Activated T-helper 1 cell treated with anti-CD3 and anti-CD28 coated beads, Interleukin-12 subunit alpha, Interleukin-12 subunit beta, Interleukin-2, Interleukin-4 antibody, amounts not matched to agents 30 ng/mL and 10 ng/mL and 1 ng/mL, durations not matched to agents 14 hours and 24 hours and 36 hours (primary cell): ENCODE results near the gene YBX1. TPM values are rescaled to one million over a fixed set of nuclear protein-coding genes. Genes with fewer than 3 reads are reported as not detected.
"Not testable (repeated sequence)": the region's sequence is repeated elsewhere in the genome, so short reads cannot be mapped to it uniquely, and the experiment has no call there.

ENCODE experiments used
- DNase-seq: peaks from one replicate; pipeline ENCODE4 v3.0.0; 2021; ENCODE audit warnings: low spot score
- H3K27ac Mint-ChIP-seq: one replicate; pipeline ENCODE4 v1.8.0; 2021; ENCODE audit warnings: mild to moderate bottlenecking, mixed read lengths
- H3K27me3 Mint-ChIP-seq: one replicate; pipeline ENCODE4 v1.8.0; 2022; ENCODE audit warnings: mild to moderate bottlenecking, moderate library complexity, mixed read lengths; ENCODE audit not compliant: insufficient read depth
- H3K36me3 Mint-ChIP-seq: one replicate; pipeline ENCODE4 v1.8.0; 2021; ENCODE audit warnings: low read depth, mixed read lengths
- H3K4me1 Mint-ChIP-seq: one replicate; pipeline ENCODE4 v1.8.0; 2021; ENCODE audit warnings: low read depth, mixed read lengths
- H3K4me3 Mint-ChIP-seq: one replicate; pipeline ENCODE4 v1.8.0; 2021; ENCODE audit warnings: mild to moderate bottlenecking, moderate library complexity, mixed read lengths
- H3K9me3 Mint-ChIP-seq: one replicate; pipeline ENCODE4 v1.8.0; 2021; ENCODE audit warnings: mixed read lengths
- intact Hi-C: fragments of 100-400 bp; cut with micrococcal nuclease; formaldehyde crosslinking; loops from one replicate; pipeline ENCODE4 v1.15.1; 2024
- total RNA-seq: library from RNA; stranded (reverse); gene quantifications from 2 replicates; pipeline ENCODE4 v1.2.3, GENCODE V29; 2022

Gene YBX1
- total RNA-seq, 1 donor from 2014 or later, result 774 TPM

GRCh38 chr1:42692911-42693310 lies 10.7 kb downstream of the YBX1 start:
- Mint-ChIP-seq H3K27ac (no peak overlapping the region), H3K9me3 (no peaks in the 10 kb centered on the region), H3K27me3 (no peaks in the 10 kb centered on the region), H3K4me1 (peaks cover 83% of the 10 kb centered on the region), H3K4me3 (no peak overlapping the region), H3K36me3 (peaks cover 45% of the 10 kb centered on the region)
- no peak for DNase-seq
- intact Hi-C loops, result no loop called here

- Mint-ChIP-seq H3K4me3 (no peak overlapping the region), H3K27me3 (no peaks in the 10 kb centered on the region), H3K9me3 (no peaks in the 10 kb centered on the region), H3K4me1 (peaks cover 51% of the 10 kb centered on the region), H3K27ac (no peak overlapping the region), H3K36me3 (peaks cover 83% of the 10 kb centered on the region)
- intact Hi-C loops, result no loop called here
- no peak for DNase-seq
Observed at GRCh38 chr1:42698081-42698813, 16.0 kb downstream of the YBX1 start.

- H3K9me3 Mint-ChIP-seq, result no peaks in the 10 kb centered on the region
- DNase-seq, result no peak
- no peak overlapping the region for H3K27ac Mint-ChIP-seq
- H3K36me3 Mint-ChIP-seq, result peaks cover 87% of the 10 kb centered on the region
- no peaks in the 10 kb centered on the region for H3K27me3 Mint-ChIP-seq
- intact Hi-C loops, result no loop called here
- H3K4me1 Mint-ChIP-seq, result peaks cover 35% of the 10 kb centered on the region
- H3K4me3 Mint-ChIP-seq, result no peak overlapping the region
Observed at GRCh38 chr1:42700006-42700405, 17.8 kb downstream of the YBX1 start.

GRCh38 chr1:42703888-42704464 lies 21.8 kb downstream of the YBX1 start:
- Mint-ChIP-seq H3K27ac (no peak overlapping the region), H3K27me3 (no peaks in the 10 kb centered on the region), H3K4me3 (no peak overlapping the region), H3K9me3 (no peaks in the 10 kb centered on the region), H3K4me1 (peaks cover 13% of the 10 kb centered on the region), H3K36me3 (peaks cover 71% of the 10 kb centered on the region)
- DNase-seq, result no peak
- intact Hi-C loops, result no loop called here

- H3K27me3 Mint-ChIP-seq, intact Hi-C loops, DNase-seq, H3K4me3 Mint-ChIP-seq, H3K27ac Mint-ChIP-seq, H3K4me1 Mint-ChIP-seq: not testable (repeated sequence)
- Mint-ChIP-seq H3K9me3 (peaks cover 38% of the 10 kb centered on the region), H3K36me3 (peaks cover 68% of the 10 kb centered on the region)
Observed at GRCh38 chr1:42712808-42713207, 30.6 kb downstream of the YBX1 start.

DNA sequence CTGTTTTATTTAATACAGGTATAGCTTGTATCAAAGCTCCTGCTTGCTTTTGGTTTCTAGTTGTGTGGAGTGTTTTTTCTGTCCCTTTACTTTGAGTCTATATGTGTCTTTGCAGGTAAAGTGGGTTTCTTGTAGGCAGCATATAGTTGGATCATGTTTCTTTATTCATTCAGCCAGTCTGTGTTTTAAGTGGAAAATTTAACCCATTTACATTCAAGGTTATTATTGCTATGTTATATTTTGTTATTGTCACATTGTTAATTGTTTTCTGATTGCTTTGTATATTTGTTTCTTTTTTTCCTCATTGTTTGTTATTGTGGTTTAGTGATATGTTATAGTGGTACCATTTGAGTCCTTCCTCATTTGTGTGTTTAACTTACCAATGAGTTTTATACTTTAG lies 31.1 kb downstream of the YBX1 start:
- no peak for DNase-seq
- Mint-ChIP-seq H3K36me3 (peaks cover 66% of the 10 kb centered on the region), H3K9me3 (peaks cover 38% of the 10 kb centered on the region), H3K27me3 (no peaks in the 10 kb centered on the region), H3K4me3 (no peak overlapping the region), H3K4me1 (no peaks in the 10 kb centered on the region), H3K27ac (no peak overlapping the region)
- intact Hi-C loops, result no loop called here

GRCh38 chr1:42714441-42714840 lies 32.2 kb downstream of the YBX1 start:
- DNase-seq, H3K4me1 Mint-ChIP-seq, H3K27ac Mint-ChIP-seq, H3K27me3 Mint-ChIP-seq, intact Hi-C loops, H3K4me3 Mint-ChIP-seq: not testable (repeated sequence)
- H3K9me3 Mint-ChIP-seq, result peaks cover 36% of the 10 kb centered on the region
- H3K36me3 Mint-ChIP-seq, result peaks cover 62% of the 10 kb centered on the region

DNA sequence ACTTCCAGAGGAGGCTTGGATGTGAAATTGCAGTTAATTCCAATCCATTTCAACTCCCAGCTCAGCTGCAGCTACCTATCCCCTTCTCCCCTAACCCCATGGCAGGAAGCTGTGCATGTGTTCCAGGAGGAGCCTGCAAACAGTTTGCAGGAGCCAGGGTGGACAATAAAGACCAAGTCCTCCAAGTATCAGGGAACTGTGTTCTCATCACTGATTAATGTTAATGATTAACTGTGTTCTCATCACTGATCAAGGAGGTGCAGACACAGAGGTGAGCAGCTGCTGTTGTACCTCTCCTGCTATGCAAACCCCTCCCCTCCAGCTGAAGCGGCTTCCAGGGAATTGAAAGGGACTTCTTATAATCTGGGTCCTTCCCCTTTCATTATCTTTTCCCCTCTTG lies 38.6 kb downstream of the YBX1 start:
- H3K27ac Mint-ChIP-seq, result no peak overlapping the region
- peaks cover 22% of the 10 kb centered on the region for H3K36me3 Mint-ChIP-seq
- DNase-seq, result no peak
- intact Hi-C loops, result no loop called here
- no peak overlapping the region for H3K4me3 Mint-ChIP-seq
- H3K27me3 Mint-ChIP-seq, result no peaks in the 10 kb centered on the region
- H3K9me3 Mint-ChIP-seq, result peaks cover 4% of the 10 kb centered on the region
- H3K4me1 Mint-ChIP-seq, result peaks cover 6% of the 10 kb centered on the region

GRCh38 chr1:42721926-42722325 lies 39.7 kb downstream of the YBX1 start:
- Mint-ChIP-seq H3K4me3 (no peak overlapping the region), H3K27me3 (no peaks in the 10 kb centered on the region)
- no peak for DNase-seq

DNA sequence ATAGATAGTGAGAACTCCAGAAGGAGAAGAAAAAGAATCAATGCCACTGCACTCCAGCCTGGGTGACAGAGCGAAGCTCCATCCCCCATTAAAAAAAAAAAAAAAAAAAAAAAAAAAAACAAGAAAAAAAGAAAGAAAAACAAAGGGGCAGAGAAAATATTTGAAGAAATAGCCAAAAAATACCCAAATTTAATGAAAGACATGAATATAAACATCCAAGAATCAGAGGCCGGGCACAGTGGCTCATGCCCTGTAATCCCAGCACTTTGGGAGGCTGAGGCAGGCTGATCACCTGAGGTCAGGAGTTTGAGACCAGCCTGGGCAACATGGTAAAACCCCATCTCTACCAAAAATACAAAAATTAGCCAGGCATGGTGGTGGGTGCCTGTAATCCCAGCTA lies 40.2 kb downstream of the YBX1 start:
- H3K27ac Mint-ChIP-seq, H3K27me3 Mint-ChIP-seq, H3K4me1 Mint-ChIP-seq, DNase-seq, H3K4me3 Mint-ChIP-seq, H3K9me3 Mint-ChIP-seq, intact Hi-C loops, H3K36me3 Mint-ChIP-seq: not testable (repeated sequence)

More at GRCh38 chr1:42721926-42722325, 39.7 kb downstream of the YBX1 start:
- H3K36me3 Mint-ChIP-seq, result peaks cover 14% of the 10 kb centered on the region
- no peak overlapping the region for H3K27ac Mint-ChIP-seq
- peaks cover 6% of the 10 kb centered on the region for H3K4me1 Mint-ChIP-seq
- H3K9me3 Mint-ChIP-seq, result no peaks in the 10 kb centered on the region
- intact Hi-C loops, result no loop called here

GRCh38 chr1:42723511-42723910 lies 41.3 kb downstream of the YBX1 start:
- no peaks in the 10 kb centered on the region for H3K9me3 Mint-ChIP-seq

DNA sequence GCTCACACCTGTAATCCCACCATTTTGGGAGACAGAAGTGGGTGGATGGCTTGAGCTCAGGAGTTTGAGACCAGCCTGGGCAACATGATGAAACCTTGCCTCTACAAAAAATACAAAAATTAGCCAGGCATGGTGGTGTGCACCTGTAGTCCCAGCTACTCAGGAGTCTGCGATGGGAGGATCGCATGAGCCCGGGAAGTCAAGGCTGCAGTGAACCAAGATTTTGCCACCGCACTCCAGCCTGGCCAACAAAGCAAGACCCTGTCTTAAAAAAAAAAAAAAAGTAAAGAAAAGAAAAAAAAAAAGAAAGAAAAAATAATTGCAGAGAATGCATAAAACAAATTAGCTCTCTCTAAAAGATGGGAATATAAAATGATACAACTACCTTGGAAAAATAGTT lies 43.6 kb downstream of the YBX1 start:
- DNase-seq, H3K4me1 Mint-ChIP-seq, H3K27ac Mint-ChIP-seq, H3K27me3 Mint-ChIP-seq, H3K36me3 Mint-ChIP-seq, intact Hi-C loops, H3K4me3 Mint-ChIP-seq, H3K9me3 Mint-ChIP-seq: not testable (repeated sequence)

More at GRCh38 chr1:42723511-42723910, 41.3 kb downstream of the YBX1 start:
- no peak for DNase-seq
- Mint-ChIP-seq H3K4me1 (peaks cover 6% of the 10 kb centered on the region), H3K27me3 (no peaks in the 10 kb centered on the region), H3K36me3 (peaks cover 4% of the 10 kb centered on the region), H3K4me3 (no peak overlapping the region), H3K27ac (no peak overlapping the region)
- intact Hi-C loops, result no loop called here

DNA sequence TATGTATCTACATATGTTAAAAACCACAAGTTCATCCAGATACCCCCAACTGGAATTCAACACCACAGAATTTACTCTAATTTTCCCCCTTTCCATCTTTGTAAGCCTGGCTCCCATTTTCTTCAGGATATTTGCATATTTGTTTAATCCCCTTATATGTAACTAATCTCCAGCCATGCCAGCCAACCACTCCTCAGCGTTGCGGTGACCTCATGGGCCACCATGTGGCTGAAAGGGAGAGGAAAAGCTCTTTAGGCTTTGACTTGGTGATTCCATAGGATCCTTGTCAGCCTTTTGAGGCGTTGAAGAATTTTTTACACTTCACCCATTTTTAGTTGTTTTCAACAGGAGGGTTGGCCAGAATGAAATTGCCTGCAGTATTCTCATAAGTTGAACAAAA lies 47.8 kb downstream of the YBX1 start:
- DNase-seq, result no peak
- Mint-ChIP-seq H3K4me3 (no peak overlapping the region), H3K4me1 (peaks cover 5% of the 10 kb centered on the region), H3K27me3 (no peaks in the 10 kb centered on the region), H3K27ac (no peak overlapping the region), H3K36me3 (no peaks in the 10 kb centered on the region), H3K9me3 (no peaks in the 10 kb centered on the region)
- intact Hi-C loops, result no loop called here
